GM12878 (cell line): Measurements from ENCODE around the gene PRCC. TPM values are rescaled to one million over a fixed set of nuclear protein-coding genes. Genes with fewer than 3 reads are reported as not detected.

ENCODE experiments used
- CEBPB ChIP-seq, 2 experiments: fragments of 150-350 bp in 1 of 2; IDR thresholded peaks; 2 replicates each; pipeline ENCODE4 v1.6.1; 2012 to 2014; ENCODE audit warnings: low read depth in 2 of 2, low read length in 2 of 2, borderline replicate concordance in 1 of 2, inconsistent platforms in 1 of 2
- GATAD2B ChIP-seq: fragments of 450-650 bp; conservative IDR thresholded peaks from 2 replicates; pipeline ENCODE4 v1.6.1; 2017; ENCODE audit warnings: low read depth, mild to moderate bottlenecking, moderate library complexity
- HCFC1 ChIP-seq: fragments of 150-350 bp; IDR thresholded peaks from 2 replicates; pipeline ENCODE4 v1.6.1; 2014; ENCODE audit warnings: low read length
- NFXL1 ChIP-seq: fragments of 450-650 bp; IDR thresholded peaks from 2 replicates; pipeline ENCODE4 v1.6.1; 2017; ENCODE audit warnings: antibody characterized with exemption, mild to moderate bottlenecking, borderline replicate concordance
- PBX3 ChIP-seq: IDR thresholded peaks from 2 replicates; pipeline ENCODE4 v1.6.1; 2011; ENCODE audit warnings: mild to moderate bottlenecking, low read depth, low read length, moderate library complexity; ENCODE audit not compliant: insufficient replicate concordance
- RAD51 ChIP-seq: fragments of 450-650 bp; IDR thresholded peaks from 2 replicates; pipeline ENCODE4 v1.6.1; 2016; ENCODE audit warnings: moderate library complexity, mild to moderate bottlenecking, inconsistent platforms
- TBL1XR1 ChIP-seq: IDR thresholded peaks from 2 replicates; pipeline ENCODE4 v1.6.1; 2012; ENCODE audit warnings: low read depth, low read length, improper control_type of control experiment
- polyA plus RNA-seq, 11 experiments: library from polyadenylated mRNA; depleted of rRNA in 4 of 11; unstranded in 6 of 11; stranded (reverse) in 5 of 11; fragments of >200 nt; fragmentation: Nextera tagmentation in 4 of 11; fragmentation: Illumina TruSeq in 1 of 11; extraction: Ambion mirVana in 4 of 11; extraction: Trizol in 1 of 11; gene quantifications; 1 replicate in 1 of 11; 2 replicates in 10 of 11; pipeline versions ENCODE4 v1.2.1 to v1.2.3, GENCODE V29; 2011 to 2016; ENCODE audit warnings: inconsistent platforms in 2 of 11, missing spikeins in 2 of 11, low read depth in 1 of 11
- total RNA-seq, 4 experiments: library from RNA; depleted of rRNA in 3 of 4; stranded (reverse); fragments of >200 nt in 3 of 4; fragmentation: Illumina TruSeq in 1 of 4; extraction: Trizol in 1 of 4; gene quantifications; 2 replicates each; pipeline versions ENCODE4 v1.2.1 to v1.2.3, GENCODE V29; 2013 to 2021
- TF ChIP-seq, protein P1 (sequence below): fragments of 450-650 bp; IDR thresholded peaks from 2 replicates; pipeline ENCODE4 v1.6.1; 2016; ENCODE audit warnings: mild to moderate bottlenecking
- TF ChIP-seq, protein P2 (sequence below): IDR thresholded peaks from 2 replicates; pipeline ENCODE4 v1.6.1; 2011; ENCODE audit warnings: borderline replicate concordance, low read depth, mild to moderate bottlenecking, moderate library complexity, mixed read lengths, low read length; ENCODE audit not compliant: insufficient read depth; ENCODE audit errors: extremely low read length

PRCC gene
- total and polyA plus RNA-seq, 10 of the 15 experiments (the other 5 are each of a cell fraction or from before 2014, with no cell fraction given), result 23.8 to 132 (median 63.1) TPM

DNA sequence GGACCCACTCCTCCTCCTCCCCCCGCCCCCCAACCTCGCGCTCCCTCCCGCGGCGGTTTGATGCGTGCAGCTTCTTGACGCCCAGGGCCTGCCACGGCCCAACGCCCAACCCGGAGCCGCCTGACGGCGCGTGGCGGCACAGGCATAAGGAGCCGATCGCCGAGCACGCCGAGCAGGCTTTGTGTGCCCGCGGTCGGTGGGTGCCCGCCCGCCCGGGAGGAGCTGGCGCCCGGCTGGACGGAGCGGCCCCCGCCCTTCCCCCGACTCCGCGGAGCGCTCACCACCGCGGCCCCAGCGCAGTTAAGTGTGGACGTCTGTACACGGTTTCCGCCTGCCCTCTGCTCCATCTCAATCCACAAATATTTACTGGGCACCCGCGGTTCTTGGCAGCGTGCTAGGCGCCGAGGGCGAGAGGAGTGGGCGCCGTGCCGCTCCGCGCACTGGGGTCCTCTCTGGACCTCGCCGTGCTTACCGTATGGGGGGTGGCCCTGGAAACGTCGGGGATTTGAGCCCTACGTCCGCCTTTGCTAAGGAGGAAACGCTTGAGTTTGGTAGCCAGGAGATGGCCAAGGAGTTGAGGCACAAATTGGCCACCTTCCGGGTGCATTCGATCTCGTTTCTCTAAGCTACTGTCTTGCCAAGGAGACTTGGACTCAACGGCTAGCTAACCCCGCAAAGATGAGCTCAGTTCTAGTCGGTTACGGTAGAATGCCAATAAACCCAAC lies 15.4 kb upstream of the PRCC start (continued):
- TF ChIP-seq RAD51 (0 out of 2 replicates have a peak, but pooled peaks have one; percentile 11), PBX3 (no peak), GATAD2B (peak; percentile 49; the same call in 1 of the 2 replicates), CEBPB (IDR thresholded peaks at IDR 0.05; ENCODE audit: borderline replicate concordance in 1 of 2, low read depth in 2 of 2, low read length in 2 of 2) (no peak), NFXL1 (peak; percentile 94), TBL1XR1 (0 out of 2 replicates have a peak, but pooled peaks have one; percentile 20), HCFC1 (peak; percentile 73)
- TF ChIP-seq, protein P1, sequence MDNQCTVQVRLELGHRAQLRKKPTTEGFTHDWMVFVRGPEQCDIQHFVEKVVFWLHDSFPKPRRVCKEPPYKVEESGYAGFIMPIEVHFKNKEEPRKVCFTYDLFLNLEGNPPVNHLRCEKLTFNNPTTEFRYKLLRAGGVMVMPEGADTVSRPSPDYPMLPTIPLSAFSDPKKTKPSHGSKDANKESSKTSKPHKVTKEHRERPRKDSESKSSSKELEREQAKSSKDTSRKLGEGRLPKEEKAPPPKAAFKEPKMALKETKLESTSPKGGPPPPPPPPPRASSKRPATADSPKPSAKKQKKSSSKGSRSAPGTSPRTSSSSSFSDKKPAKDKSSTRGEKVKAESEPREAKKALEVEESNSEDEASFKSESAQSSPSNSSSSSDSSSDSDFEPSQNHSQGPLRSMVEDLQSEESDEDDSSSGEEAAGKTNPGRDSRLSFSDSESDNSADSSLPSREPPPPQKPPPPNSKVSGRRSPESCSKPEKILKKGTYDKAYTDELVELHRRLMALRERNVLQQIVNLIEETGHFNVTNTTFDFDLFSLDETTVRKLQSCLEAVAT, result peak; percentile 100
- TF ChIP-seq, protein P2, sequence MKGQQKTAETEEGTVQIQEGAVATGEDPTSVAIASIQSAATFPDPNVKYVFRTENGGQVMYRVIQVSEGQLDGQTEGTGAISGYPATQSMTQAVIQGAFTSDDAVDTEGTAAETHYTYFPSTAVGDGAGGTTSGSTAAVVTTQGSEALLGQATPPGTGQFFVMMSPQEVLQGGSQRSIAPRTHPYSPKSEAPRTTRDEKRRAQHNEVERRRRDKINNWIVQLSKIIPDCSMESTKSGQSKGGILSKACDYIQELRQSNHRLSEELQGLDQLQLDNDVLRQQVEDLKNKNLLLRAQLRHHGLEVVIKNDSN, result peak; percentile 63
